LNCAP (cell line): ENCODE data around the gene FOXRED2.

Experiments
- TF ChIP-seq, protein P1 (sequence below): fragments of 450-650 bp; IDR thresholded peaks from 2 replicates; pipeline ENCODE4 v1.5.1; 2017; ENCODE audit warnings: mild to moderate bottlenecking

Gene FOXRED2

DNA sequence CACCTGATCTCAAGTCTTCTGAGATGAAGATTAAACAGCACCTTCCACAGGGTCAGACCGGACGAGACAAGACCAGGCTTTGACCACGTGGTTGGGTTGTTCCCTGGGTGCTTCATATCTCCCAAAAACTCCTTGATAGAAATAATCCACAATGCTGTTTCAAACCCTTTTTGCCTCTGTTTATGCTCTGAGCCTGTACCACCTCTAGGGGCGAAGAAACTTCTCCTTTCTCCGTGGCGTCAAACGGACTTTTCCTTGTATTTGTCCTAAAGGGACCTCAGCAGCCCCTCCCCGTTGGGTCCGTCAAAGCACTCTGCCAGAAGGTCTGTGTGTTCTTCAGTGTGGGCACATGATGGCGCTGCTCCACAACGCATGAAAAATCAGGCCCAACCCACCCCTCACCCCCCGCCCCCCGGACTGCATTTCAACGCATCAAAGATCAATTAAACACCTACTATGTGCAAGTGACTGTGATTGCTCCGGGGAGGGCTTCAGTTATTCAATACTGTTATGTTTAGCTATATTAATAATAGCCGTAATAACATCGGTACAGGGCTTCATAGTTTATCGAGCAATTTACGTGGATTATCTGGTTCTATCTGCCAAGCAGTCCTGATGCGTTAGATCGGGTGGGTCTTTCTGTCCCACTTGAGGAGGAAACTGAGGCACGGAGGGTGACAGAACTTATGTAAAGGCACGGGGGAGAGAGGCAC lies 39.4 kb upstream of the FOXRED2 start:
- TF ChIP-seq, protein P1, sequence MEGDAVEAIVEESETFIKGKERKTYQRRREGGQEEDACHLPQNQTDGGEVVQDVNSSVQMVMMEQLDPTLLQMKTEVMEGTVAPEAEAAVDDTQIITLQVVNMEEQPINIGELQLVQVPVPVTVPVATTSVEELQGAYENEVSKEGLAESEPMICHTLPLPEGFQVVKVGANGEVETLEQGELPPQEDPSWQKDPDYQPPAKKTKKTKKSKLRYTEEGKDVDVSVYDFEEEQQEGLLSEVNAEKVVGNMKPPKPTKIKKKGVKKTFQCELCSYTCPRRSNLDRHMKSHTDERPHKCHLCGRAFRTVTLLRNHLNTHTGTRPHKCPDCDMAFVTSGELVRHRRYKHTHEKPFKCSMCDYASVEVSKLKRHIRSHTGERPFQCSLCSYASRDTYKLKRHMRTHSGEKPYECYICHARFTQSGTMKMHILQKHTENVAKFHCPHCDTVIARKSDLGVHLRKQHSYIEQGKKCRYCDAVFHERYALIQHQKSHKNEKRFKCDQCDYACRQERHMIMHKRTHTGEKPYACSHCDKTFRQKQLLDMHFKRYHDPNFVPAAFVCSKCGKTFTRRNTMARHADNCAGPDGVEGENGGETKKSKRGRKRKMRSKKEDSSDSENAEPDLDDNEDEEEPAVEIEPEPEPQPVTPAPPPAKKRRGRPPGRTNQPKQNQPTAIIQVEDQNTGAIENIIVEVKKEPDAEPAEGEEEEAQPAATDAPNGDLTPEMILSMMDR: peak; percentile 78

DNA sequence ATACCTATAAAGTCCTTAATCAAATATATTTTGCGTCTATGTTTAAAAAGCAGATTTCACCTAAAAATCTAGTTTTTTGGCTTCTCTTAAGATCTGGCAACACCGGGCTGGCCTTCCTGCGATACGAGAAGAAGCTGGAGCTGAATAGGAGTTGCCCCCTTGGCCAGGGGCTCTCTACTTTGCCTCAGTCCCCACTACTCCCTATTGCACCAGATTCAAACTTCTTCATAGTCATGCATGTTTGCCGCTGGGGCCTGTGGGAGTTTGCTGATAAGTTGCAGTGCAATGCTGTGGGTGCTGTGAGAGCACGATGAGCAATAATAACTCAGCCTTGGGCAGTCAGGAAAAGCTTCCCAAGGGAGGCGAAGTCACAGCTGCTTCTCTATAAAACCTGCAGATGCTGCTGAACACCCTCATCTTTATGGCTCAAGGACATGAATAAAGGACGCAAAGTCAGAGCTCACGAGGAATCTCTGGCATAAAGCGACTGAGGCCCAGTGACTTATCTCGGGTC lies 37.3 kb upstream of the FOXRED2 start:
- TF ChIP-seq, protein P1: no peak

DNA sequence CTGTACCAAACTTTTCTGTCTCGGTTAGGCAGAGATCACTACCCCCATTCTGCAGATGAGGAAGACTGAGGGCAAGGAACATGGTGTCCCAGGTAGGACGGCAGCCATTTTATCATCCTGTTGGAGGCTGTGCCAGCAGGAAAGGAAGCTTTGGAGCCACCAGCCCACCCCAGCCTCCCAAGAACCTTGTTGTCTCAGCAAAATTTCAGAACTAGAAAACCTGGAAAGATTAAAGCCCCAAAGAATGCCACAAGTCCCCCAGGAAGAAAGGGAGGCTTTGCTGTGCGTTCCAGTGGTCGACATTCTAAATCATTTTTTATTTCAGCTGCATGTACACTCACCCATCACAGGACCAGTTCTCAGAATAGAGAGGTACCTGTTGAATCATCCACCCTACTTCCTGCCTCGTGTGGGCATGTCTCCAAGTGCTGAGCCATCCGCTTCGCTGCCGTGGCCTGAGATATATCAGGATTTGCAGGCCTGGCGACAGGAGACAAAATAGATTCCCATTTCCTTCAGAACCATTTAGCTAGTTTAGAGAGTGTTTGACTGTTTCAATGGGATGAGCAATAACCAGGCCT lies 35.1 kb upstream of the FOXRED2 start:
- TF ChIP-seq, protein P1: no peak

DNA sequence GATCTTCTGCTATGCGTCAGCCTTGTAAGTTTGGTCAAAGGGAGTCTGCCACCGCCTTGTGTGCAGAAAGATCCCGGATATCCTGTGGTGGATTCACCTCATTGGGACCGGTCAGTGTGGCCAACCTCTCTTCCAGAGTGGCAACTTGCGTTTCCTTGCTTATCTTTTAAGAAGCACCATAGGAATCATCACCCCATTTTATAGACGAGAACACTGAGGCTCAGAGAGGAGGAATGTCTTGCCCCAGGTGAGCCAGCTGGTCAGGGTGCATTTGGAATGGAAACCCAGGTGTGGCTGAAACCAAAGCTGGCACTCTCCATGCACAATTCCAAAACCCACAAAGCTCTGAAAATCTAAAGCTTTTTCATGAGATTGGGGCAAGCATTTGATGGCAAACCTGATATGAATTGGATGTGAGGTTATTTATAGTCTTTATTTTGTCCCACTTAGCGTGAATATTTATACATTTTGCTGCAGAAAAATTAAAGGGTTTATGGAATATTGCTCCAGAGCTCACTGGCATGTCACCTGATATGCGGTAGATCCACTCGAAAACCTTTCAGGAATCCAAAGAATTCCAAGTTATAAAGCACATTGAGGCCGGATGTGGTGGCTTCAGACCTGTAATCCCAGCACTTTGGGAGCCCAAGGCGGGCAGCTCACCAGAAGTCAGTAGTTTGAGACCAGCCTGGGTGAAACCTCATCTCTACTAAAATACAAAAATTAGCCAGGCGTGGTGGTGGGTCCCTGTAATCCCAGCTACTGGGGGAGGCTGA lies 34.2 kb upstream of the FOXRED2 start:
- TF ChIP-seq, protein P1: no peak

DNA sequence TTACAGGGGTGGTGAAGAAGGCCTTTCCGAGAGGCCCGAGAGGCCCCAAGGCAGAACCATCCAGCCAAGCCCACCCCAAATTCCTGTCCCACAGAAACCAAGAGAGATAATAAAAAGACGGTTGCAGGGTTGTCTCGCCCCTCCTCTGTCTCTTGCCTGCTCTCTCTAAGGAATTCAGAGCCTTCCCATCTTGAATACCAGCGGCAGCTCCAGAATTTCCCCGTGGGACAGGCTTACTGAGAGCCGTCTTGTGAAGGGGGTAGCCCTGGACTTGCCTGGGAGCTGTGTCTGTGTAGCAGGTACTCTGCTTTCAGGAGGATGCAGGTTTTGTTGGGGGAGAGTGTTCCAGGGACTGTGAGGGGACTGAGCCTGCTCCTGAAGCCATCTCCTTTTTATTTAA lies 31.7 kb upstream of the FOXRED2 start:
- TF ChIP-seq, protein P1: no peak

DNA sequence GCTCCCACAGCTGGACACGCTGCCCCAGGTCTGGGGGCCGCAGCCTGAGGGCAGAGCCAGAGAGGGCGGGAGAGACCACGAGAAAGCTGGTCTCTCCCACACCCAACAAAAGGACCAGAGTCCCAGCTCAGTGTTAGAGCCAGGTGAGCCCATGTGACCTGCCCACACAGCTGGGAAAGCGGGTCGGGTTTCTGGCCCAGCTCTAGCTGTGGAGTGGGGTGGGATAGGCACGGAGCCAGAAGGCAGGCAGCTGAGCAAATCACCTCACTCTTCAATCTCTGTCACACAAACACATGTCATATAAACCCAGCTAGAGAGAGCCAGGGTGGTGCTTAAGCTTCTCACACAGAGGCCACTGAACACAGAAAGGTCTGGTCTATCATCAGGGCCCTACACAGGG lies 29.9 kb upstream of the FOXRED2 start:
- TF ChIP-seq, protein P1: no peak

DNA sequence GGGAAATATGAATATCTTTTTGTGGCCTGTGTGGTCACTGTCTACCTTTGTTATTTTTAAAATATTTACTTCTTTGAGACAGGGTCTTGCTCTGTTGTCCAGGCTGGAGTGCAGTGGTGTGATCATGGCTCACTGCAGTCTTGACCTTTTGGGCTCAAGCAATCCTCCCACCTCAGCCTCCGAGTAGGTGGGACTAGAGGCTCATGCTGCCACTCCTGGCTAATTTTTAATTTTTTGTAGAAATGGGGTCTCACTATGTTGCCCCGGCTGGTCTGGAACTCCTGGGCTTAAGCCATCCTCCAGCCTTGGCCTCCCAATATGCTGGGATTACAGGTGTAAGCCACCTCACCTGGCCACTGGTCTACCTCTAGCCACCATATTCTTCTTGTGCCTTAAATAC lies 25.6 kb upstream of the FOXRED2 start:
- TF ChIP-seq, protein P1: no peak
